ENCODE data around the gene MCF2L. TPM values are rescaled to one million over a fixed set of nuclear protein-coding genes. Genes with fewer than 3 reads are reported as not detected.

The MCF2L gene
- total RNA-seq, 1 experiment from 2014 or later: 5.9 TPM

DNA sequence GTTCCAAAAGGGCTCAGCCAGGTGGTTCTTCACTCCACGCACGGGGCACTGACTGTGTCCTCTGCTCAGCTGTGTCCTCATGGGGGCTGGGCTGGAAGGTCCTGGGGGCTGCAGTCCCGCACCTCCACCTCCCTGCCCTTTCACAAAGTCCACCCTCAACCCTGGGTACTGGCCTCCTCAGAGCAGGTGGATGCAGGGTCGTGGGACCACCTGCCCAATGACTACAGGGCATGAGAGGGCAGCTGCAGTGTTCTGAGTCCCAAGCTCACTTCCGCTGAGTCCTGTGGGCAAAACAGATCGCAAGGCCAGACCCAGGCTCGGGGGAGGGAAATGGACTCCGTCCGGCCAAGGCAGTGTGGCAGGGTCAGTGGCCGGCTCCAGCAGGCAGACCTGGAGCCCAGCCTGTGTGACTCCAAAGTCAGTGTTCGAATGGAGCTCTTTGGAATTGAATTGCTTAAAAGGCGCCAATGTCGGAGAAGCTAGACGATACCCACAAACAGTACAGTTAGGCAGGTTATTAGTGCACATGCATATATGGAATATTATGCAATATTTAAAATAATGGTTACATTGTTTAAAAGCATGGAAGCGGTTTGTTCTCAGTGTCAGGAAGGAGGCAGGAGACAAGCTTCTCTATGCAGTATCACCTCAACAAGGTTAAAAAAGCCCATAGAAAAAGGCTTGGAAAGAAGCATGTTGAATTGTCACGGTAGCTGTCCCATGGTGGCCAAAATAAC is 54.8 kb downstream of the MCF2L start:
- no peak overlapping the region for H3K4me3 ChIP-seq (ENCODE audit: low read length)
- H3K79me2 ChIP-seq (ENCODE audit: low read length): no peaks in the 10 kb centered on the region
- no peak overlapping the region for H3K27ac ChIP-seq (ENCODE audit: low read length)
- H2AFZ ChIP-seq (ENCODE audit: low read length): no peak overlapping the region
- H3F3A ChIP-seq (ENCODE audit: low read length, unreplicated experiment): no peaks in the 10 kb centered on the region
- no peak overlapping the region for H3K4me2 ChIP-seq (ENCODE audit: low read length)
- no peak for TF ChIP-seq EZH2 (IDR thresholded peaks at IDR 0.05; ENCODE audit: low read length, unreplicated experiment)
- TF ChIP-seq, protein P1, sequence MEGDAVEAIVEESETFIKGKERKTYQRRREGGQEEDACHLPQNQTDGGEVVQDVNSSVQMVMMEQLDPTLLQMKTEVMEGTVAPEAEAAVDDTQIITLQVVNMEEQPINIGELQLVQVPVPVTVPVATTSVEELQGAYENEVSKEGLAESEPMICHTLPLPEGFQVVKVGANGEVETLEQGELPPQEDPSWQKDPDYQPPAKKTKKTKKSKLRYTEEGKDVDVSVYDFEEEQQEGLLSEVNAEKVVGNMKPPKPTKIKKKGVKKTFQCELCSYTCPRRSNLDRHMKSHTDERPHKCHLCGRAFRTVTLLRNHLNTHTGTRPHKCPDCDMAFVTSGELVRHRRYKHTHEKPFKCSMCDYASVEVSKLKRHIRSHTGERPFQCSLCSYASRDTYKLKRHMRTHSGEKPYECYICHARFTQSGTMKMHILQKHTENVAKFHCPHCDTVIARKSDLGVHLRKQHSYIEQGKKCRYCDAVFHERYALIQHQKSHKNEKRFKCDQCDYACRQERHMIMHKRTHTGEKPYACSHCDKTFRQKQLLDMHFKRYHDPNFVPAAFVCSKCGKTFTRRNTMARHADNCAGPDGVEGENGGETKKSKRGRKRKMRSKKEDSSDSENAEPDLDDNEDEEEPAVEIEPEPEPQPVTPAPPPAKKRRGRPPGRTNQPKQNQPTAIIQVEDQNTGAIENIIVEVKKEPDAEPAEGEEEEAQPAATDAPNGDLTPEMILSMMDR (conservative IDR thresholded peaks at IDR 0.05; ENCODE audit: low read depth, low read length): no peak
- no peak for TF ChIP-seq EZH2phosphoT487 (IDR thresholded peaks at IDR 0.05; ENCODE audit: borderline replicate concordance, low read length)
- H3K9me3 ChIP-seq (ENCODE audit: low read length): no peaks in the 10 kb centered on the region
- H3K9ac ChIP-seq (ENCODE audit: low read length): no peak overlapping the region
- no peak for DNase-seq
- ChIA-PET CTCF (no interaction called here), POLR2A (ENCODE audit: unreplicated experiment) (no interaction called here)
- no TSS peak for BruUV-seq (replicated peaks)
- no peaks in the 10 kb centered on the region for H3K36me3 ChIP-seq (ENCODE audit: low read depth, low read length)
- H3K27me3 ChIP-seq (ENCODE audit: low read length): no peaks in the 10 kb centered on the region
- intact Hi-C loops (cut with micrococcal nuclease): no loop called here
- no peaks in the 10 kb centered on the region for H3K9me2 ChIP-seq (replicated peaks; ENCODE audit: low read length)
- no peaks in the 10 kb centered on the region for H4K20me1 ChIP-seq (ENCODE audit: low read length)
- no peak for ATAC-seq
- no peaks in the 10 kb centered on the region for H3K4me1 ChIP-seq (ENCODE audit: insufficient read depth, low read length)

DNA sequence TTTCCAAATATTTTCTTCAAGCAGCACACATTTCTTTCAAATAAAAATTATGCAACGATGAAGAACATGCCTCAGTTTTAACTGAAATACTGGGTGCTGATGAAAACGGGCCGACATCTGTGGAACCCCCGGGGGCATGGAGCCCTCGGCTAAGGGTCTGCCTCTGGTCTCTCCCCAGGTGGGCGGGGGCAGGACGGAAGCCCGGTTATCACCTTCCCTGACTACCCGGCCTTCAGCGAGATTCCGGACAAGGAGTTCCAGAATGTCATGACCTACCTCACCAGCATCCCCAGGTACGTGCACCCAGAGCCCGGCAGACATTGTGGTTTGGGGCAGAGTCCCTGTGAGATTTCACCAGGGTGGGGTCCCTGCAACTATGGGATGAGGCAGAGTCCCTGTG is 55.5 kb downstream of the MCF2L start:
- no peaks in the 10 kb centered on the region for H4K20me1 ChIP-seq (ENCODE audit: low read length)
- no peaks in the 10 kb centered on the region for H3K9me2 ChIP-seq (replicated peaks; ENCODE audit: low read length)
- TF ChIP-seq EZH2phosphoT487 (IDR thresholded peaks at IDR 0.05; ENCODE audit: borderline replicate concordance, low read length) (no peak), EZH2 (IDR thresholded peaks at IDR 0.05; ENCODE audit: low read length, unreplicated experiment) (no peak)
- TF ChIP-seq, protein P1 (conservative IDR thresholded peaks at IDR 0.05; ENCODE audit: low read depth, low read length): no peak
- H2AFZ ChIP-seq (ENCODE audit: low read length): no peak overlapping the region
- no peaks in the 10 kb centered on the region for H3K9me3 ChIP-seq (ENCODE audit: low read length)
- CTCF ChIA-PET: no interaction called here
- H3K79me2 ChIP-seq (ENCODE audit: low read length): no peaks in the 10 kb centered on the region
- no peaks in the 10 kb centered on the region for H3F3A ChIP-seq (ENCODE audit: low read length, unreplicated experiment)
- no peaks in the 10 kb centered on the region for H3K4me1 ChIP-seq (ENCODE audit: insufficient read depth, low read length)
- no peak overlapping the region for H3K27ac ChIP-seq (ENCODE audit: low read length)
- DNase-seq (no peak), ATAC-seq (no peak)
- H3K4me3 ChIP-seq (ENCODE audit: low read length): no peak overlapping the region
- no peak overlapping the region for H3K4me2 ChIP-seq (ENCODE audit: low read length)
- no peaks in the 10 kb centered on the region for H3K36me3 ChIP-seq (ENCODE audit: low read depth, low read length)
- BruUV-seq (replicated peaks): no TSS peak
- intact Hi-C loops (cut with micrococcal nuclease): no loop called here
- H3K9ac ChIP-seq (ENCODE audit: low read length): no peak overlapping the region
- POLR2A ChIA-PET (ENCODE audit: unreplicated experiment): no interaction called here
- H3K27me3 ChIP-seq (ENCODE audit: low read length): no peaks in the 10 kb centered on the region

DNA sequence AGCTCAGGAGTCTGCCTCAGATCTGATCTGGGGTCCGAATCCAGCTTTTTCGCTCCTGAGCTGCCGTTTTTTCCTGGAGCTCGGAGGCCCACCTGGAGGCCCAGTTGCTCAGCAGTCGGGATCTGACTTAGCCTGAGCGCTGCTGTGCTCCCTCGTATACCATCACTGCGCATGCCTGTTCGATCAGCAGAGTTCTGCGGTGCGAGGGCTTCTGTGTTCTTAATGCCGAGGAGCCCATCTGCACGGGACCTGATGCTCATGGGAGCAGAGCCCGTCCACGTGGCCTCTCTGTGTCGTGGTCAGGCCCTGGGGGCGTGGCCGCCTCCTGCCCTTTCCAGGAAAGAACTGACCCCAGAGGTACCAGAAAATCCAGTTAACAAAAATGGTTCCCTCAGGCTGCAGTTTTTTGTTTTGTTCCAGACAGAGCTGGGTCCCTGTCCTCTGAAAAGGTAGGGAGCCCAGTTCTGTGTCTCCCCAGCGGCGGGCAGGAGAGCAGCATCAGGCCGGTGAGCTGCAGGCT is 57.4 kb downstream of the MCF2L start:
- Histone ChIP-seq H2AFZ (ENCODE audit: low read length) (no peak overlapping the region), H3K27me3 (ENCODE audit: low read length) (no peaks in the 10 kb centered on the region), H3K9me3 (ENCODE audit: low read length) (no peaks in the 10 kb centered on the region), H3K27ac (ENCODE audit: low read length) (no peak overlapping the region), H3K9me2 (replicated peaks; ENCODE audit: low read length) (no peaks in the 10 kb centered on the region), H3K79me2 (ENCODE audit: low read length) (no peaks in the 10 kb centered on the region), H3F3A (ENCODE audit: low read length, unreplicated experiment) (no peaks in the 10 kb centered on the region), H3K36me3 (ENCODE audit: low read depth, low read length) (no peaks in the 10 kb centered on the region), H4K20me1 (ENCODE audit: low read length) (no peaks in the 10 kb centered on the region), H3K4me1 (ENCODE audit: insufficient read depth, low read length) (no peaks in the 10 kb centered on the region), H3K4me2 (ENCODE audit: low read length) (no peak overlapping the region), H3K9ac (ENCODE audit: low read length) (no peak overlapping the region), H3K4me3 (ENCODE audit: low read length) (no peak overlapping the region)
- BruUV-seq (replicated peaks): no TSS peak
- ChIA-PET CTCF (no interaction called here), POLR2A (ENCODE audit: unreplicated experiment) (no interaction called here)
- intact Hi-C loops (cut with micrococcal nuclease): no loop called here
- ATAC-seq (no peak), DNase-seq (no peak)
- TF ChIP-seq, protein P1 (conservative IDR thresholded peaks at IDR 0.05; ENCODE audit: low read depth, low read length): no peak
- no peak for TF ChIP-seq EZH2 (IDR thresholded peaks at IDR 0.05; ENCODE audit: low read length, unreplicated experiment)
- no peak for TF ChIP-seq EZH2phosphoT487 (IDR thresholded peaks at IDR 0.05; ENCODE audit: borderline replicate concordance, low read length)
